Upper lobe of left lung (tissue), 4 donors: Measurements from ENCODE around the gene SWI5.

ENCODE experiments used
- EP300 ChIP-seq, 4 donors: sonication (generic); formaldehyde crosslinking; IDR thresholded peaks; one replicate each; pipeline ENCODE4 v1.5.1; 2017; ENCODE audit warnings: antibody characterized with exemption in 4 of 4, control low read depth in 2 of 4
- POLR2A ChIP-seq, 4 donors: fragments of 450-650 bp; IDR thresholded peaks; one replicate each; pipeline ENCODE4 v1.5.1; 2016 to 2017; ENCODE audit warnings: antibody characterized with exemption in 4 of 4, mild to moderate bottlenecking in 2 of 4
- POLR2AphosphoS5 ChIP-seq, 2 donors: sonication (generic); formaldehyde crosslinking; IDR thresholded peaks; one replicate each; pipeline ENCODE4 v1.5.1; 2017; ENCODE audit warnings: antibody characterized with exemption in 2 of 2
- TF ChIP-seq, protein P1 (sequence below), 6 experiments: fragments of 450-650 bp in 4 of 6; fragments of 200-600 bp in 2 of 6; sonication (generic) in 2 of 6; IDR thresholded peaks; one replicate each; pipeline ENCODE4 v1.5.1; 2016 to 2019; ENCODE audit warnings: antibody characterized with exemption in 6 of 6

GRCh38 chr9:128232528-128233428 is 43.3 kb upstream of the SWI5 start:
- TF ChIP-seq, protein P1, sequence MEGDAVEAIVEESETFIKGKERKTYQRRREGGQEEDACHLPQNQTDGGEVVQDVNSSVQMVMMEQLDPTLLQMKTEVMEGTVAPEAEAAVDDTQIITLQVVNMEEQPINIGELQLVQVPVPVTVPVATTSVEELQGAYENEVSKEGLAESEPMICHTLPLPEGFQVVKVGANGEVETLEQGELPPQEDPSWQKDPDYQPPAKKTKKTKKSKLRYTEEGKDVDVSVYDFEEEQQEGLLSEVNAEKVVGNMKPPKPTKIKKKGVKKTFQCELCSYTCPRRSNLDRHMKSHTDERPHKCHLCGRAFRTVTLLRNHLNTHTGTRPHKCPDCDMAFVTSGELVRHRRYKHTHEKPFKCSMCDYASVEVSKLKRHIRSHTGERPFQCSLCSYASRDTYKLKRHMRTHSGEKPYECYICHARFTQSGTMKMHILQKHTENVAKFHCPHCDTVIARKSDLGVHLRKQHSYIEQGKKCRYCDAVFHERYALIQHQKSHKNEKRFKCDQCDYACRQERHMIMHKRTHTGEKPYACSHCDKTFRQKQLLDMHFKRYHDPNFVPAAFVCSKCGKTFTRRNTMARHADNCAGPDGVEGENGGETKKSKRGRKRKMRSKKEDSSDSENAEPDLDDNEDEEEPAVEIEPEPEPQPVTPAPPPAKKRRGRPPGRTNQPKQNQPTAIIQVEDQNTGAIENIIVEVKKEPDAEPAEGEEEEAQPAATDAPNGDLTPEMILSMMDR (IDR thresholded peaks at IDR 0.05): no peak
- TF ChIP-seq POLR2A (IDR thresholded peaks at IDR 0.05) (no peak), EP300 (IDR thresholded peaks at IDR 0.05) (no peak), POLR2AphosphoS5 (IDR thresholded peaks at IDR 0.05) (no peak)
